Fibroblast of lung (primary cell): ENCODE data around the gene CTSD.

Source experiments
- EZH2 ChIP-seq: IDR thresholded peaks from 2 replicates; pipeline ENCODE4 v1.5.1; 2012; ENCODE audit warnings: low read length, control low read depth, mild to moderate bottlenecking; ENCODE audit errors: missing control alignments
- TF ChIP-seq, protein P1 (sequence below), 2 donors: IDR thresholded peaks in 1 of 2; conservative IDR thresholded peaks in 1 of 2; 1 replicate in 1 of 2; 2 replicates in 1 of 2; pipeline ENCODE4 v1.5.1; 2011 to 2012; ENCODE audit warnings: low read length in 2 of 2, control low read depth in 1 of 2, inconsistent platforms in 1 of 2, low read depth in 1 of 2, mild to moderate bottlenecking in 1 of 2

DNA sequence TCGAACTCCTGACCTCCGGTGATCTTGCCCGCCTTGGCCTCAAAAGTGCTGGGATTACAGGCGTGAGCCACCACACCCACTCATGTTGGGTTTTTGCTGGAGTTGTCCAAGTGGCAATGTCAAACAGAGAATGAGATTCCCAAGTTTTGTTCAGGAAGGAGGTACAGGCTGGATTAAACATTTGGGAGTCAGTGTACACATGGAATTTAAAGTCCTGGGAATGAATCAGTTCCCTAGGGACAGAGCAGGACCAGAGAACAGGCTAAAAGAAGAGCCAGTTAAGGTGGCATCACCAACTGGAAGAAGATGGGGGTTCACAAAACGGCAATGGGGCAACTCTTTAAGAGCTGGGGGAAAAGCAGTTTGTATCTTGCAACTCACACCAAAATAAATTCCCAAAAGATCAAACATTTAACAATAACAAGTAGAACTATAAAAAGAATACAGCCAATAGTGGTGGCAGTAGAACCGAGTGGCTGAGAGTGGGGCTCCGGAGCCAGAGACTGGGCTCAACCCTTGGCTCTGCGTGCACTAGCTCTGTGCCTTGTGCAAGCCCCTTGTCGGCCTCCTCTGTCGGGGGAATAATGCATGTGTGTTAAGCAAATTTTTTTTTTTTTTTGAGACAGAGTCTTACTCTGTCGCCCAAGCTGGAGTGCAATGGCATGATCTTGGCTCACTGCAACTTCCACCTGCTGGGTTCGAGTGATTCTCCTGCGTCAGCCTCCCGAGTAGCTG, 33.8 kb upstream of the CTSD start:
- TF ChIP-seq, protein P1, sequence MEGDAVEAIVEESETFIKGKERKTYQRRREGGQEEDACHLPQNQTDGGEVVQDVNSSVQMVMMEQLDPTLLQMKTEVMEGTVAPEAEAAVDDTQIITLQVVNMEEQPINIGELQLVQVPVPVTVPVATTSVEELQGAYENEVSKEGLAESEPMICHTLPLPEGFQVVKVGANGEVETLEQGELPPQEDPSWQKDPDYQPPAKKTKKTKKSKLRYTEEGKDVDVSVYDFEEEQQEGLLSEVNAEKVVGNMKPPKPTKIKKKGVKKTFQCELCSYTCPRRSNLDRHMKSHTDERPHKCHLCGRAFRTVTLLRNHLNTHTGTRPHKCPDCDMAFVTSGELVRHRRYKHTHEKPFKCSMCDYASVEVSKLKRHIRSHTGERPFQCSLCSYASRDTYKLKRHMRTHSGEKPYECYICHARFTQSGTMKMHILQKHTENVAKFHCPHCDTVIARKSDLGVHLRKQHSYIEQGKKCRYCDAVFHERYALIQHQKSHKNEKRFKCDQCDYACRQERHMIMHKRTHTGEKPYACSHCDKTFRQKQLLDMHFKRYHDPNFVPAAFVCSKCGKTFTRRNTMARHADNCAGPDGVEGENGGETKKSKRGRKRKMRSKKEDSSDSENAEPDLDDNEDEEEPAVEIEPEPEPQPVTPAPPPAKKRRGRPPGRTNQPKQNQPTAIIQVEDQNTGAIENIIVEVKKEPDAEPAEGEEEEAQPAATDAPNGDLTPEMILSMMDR (conservative IDR thresholded peaks at IDR 0.05 in 1 of 2, IDR thresholded peaks at IDR 0.05 in 1 of 2; ENCODE audit: low read depth in 1 of 2, low read length in 2 of 2), result no peak
- no peak for TF ChIP-seq EZH2
